Activated T-cell treated with anti-CD3 and anti-CD28 coated beads for 48 hours (primary cell): ENCODE results near the gene FES.
"Not testable (repeated sequence)": the region's sequence is repeated elsewhere in the genome, so short reads cannot be mapped to it uniquely, and the experiment has no call there.

Source experiments
- DNase-seq: peaks from one replicate; pipeline ENCODE4 v3.0.0-alpha.2; 2020; ENCODE audit warnings: low read depth

FES gene

GRCh38 chr15:90891346-90891949 lies 7.1 kb downstream of the FES start:
- no peak for DNase-seq

GRCh38 chr15:90892023-90892422 lies 7.7 kb downstream of the FES start:
- no peak for DNase-seq

- no peak for DNase-seq
Measured at GRCh38 chr15:90892498-90893174, 8.3 kb downstream of the FES start.

- DNase-seq, result no peak
Measured at GRCh38 chr15:90893175-90894090, 9.1 kb downstream of the FES start.

GRCh38 chr15:90895571-90896117 lies 11.3 kb downstream of the FES start:
- DNase-seq, result no peak

GRCh38 chr15:90897131-90897655 lies 12.9 kb downstream of the FES start:
- not testable (repeated sequence) for DNase-seq

- DNase-seq, result no peak
Measured at GRCh38 chr15:90901175-90902039, 17.1 kb downstream of the FES start.

GRCh38 chr15:90902040-90902839 lies 17.9 kb downstream of the FES start:
- DNase-seq, result peak; percentile 73

- DNase-seq, result peak; percentile 81
Measured at GRCh38 chr15:90902840-90903732, 18.8 kb downstream of the FES start, which contains the start of gene MAN2A2. Gene MAN2A2 (plus strand): TSS chr15:90903302. CDS start chr15:90904208, 906 bp downstream.

- DNase-seq, result no peak
Measured at GRCh38 chr15:90903733-90904536, 19.6 kb downstream of the FES start.

GRCh38 chr15:90904746-90905145 lies 20.4 kb downstream of the FES start:
- no peak for DNase-seq

GRCh38 chr15:90905306-90906180 lies 21.2 kb downstream of the FES start:
- no peak for DNase-seq

GRCh38 chr15:90906181-90906849 lies 22.0 kb downstream of the FES start:
- DNase-seq, result no peak

- DNase-seq, result no peak
Measured at GRCh38 chr15:90907051-90907660, 22.9 kb downstream of the FES start.

- no peak for DNase-seq
Measured at GRCh38 chr15:90907838-90908507, 23.7 kb downstream of the FES start.

- not testable (repeated sequence) for DNase-seq
Measured at GRCh38 chr15:90909449-90909848, 25.1 kb downstream of the FES start.
